NCI-H1092 treated with DMSO at 0.1 percent for 48 hours (cell line): ENCODE results near the gene COLQ.
"Not testable (repeated sequence)": the region's sequence is repeated elsewhere in the genome, so short reads cannot be mapped to it uniquely, and the experiment has no call there.

Experiments used
- DNase-seq: peaks from one replicate; lab custom pipeline; 2025; lab: John Stamatoyannopoulos, UW

COLQ gene

DNA sequence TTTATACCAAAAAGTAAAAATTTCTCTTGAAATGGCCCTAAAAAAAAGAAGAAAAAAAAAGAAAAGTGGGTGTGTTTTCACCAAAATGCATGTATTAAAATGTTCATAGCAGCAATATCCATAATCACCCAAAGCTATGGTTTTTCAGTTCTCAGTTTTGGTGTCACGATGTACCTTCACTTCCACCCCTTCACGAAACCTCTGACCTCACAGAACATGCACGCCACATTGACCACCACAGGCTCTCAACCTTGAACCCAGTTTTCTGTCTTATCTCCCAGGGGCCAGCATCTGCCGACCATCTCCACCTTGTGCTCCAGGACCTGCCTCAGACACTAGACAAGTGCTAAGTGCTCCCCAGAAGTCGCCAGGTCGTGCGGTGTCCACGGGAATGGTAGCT lies 30.4 kb downstream of the COLQ start:
- DNase-seq = no peak

DNA sequence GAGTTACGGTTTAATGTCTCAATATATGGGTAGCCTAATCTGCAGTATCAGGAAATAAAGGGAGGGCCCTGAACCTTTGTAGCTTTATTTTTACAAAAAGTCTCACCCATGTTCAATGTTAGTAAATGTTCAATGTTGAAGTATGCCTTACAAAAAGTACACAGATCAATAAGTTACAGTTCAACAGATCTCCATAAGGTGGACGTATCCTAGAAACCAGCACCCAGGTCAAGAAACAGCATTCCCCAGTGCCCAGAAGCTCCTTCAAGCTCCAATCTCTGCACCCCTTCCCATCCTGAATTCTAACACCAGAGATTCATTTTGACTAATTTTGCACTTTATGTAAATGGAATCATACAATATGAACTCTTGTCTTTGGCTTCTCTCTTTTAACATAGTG lies 31.3 kb downstream of the COLQ start:
- no peak for DNase-seq

DNA sequence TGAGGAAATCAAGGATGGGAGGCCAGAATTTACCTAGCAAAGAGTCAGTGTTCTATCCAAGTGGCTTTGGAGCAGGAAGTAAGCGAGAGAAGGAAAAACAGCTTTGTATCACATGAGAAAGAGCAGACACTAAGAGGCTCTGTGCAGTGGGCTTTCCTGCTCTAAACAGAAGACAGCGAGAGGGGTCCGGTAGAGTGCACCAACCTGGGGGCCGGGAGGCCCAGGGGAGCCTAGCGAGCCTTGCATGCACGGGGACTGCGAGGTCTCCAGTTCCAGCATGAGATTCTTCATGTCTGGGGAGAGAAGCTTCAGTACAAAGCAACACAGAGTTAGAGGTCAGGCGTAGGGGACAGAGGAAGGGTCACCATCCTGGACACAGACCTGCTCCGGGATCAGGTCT lies 33.5 kb downstream of the COLQ start:
- DNase-seq = no peak

DNA sequence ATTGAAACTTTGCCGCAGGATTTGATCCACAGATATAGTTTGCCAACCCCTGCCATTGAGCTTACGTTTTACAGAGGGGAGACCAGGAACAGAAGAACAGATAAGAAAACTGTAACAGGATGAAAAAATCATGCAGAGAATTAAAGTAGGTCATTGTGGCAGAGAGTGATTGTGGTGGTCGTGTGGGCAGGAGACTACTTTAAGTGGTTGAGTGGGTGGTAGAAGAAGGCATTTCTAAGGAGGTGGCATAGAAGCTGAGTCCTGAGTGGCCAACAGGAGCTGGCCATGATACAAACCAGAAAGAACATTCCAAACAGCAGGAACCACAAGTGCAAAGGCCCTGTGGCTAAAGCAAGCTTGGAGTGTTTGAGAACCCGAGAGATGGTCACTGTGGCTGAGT lies 34.5 kb downstream of the COLQ start:
- no peak for DNase-seq

DNA sequence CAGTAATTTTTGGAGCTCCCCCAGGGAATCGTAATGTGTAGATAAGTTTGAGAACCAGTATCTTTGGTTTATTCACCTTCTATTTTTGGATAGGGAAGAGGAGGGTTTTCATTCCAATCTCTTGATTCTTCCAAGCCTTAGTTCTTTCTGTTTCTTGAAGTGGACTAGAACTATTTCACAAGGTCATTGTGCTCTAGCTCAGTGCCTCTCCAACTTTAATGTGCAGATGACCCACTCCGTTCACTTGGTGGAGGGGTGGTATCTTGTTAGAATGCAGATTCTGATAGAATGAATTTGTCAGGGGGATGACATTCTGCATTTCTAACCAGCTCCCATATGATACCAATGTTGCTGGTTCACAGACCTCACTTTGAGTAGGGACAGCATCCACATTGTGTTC lies 35.5 kb downstream of the COLQ start:
- no peak for DNase-seq

DNA sequence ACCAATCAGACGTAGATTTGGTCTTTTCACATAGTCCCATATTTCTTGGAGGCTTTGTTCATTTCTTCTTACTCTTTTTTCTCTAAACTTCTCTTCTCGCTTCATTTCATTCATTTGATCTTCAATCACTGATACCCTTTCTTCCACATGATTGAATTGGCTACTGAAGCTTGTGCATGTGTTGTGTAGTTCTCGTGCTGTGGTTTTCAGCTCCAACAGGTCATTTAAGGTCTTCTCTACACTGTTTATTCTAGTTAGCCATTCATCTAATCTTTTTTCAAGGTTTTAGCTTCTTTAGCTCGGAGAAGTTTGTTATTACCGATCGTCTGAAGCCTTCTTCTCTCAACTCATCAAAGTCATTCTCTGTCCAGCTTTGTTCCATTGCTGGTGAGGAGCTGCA lies 37.0 kb downstream of the COLQ start:
- not testable (repeated sequence) for DNase-seq

DNA sequence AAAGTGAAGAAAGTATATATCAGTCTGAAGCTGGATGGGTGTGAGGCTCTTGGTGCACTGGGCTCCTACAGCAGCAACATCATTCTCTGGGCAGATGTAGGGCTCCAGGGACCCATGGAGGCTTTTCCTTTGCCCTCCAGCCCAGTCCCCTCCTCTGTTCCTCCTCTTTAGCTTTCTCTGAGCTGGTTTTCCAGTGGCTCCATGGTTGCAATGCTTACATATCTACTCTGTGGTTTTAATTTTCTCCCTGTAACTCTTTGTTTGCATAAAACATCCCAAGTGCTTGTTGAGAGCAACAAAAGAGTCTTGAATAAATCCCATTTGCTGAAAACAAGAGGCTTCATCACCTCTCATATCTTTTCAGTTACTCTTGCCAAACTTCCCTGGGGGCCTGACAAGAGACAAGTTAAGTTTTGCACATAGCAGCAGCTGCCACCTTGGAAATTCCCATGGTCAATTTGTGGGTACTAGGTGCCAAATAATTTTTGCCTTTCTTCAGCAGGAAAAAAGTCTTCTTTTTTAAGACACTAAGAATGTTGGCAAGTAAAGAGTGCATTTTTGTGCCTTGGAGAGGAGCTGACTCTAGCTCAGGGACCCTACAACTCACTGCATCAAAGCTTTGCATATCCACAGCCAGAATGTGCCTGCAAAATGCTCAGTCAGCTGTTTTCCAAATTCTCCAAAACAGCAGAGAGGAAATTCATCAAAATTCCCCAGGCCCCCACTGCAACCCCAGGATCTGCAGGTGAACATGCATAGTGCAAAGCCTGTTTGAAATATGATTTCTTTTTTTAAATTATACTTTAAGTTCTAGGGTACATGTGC lies 41.9 kb downstream of the COLQ start:
- DNase-seq = no peak

DNA sequence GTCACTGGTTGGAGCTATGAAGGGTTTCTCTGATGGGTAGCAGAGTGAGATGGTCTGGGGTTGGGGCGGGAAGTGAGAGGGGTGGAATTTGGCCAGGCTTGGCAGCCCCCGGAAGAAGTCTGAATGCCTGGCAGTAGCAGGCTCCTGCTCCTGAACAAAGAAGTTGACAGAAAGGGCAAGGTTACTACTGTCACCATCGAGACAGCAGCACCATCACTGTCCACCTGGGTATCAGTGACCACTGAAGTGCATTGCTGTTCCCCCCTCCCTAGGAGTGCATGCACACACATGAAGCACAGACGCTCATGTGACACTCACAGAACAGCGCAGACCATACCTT lies 42.9 kb downstream of the COLQ start:
- DNase-seq = no peak

DNA sequence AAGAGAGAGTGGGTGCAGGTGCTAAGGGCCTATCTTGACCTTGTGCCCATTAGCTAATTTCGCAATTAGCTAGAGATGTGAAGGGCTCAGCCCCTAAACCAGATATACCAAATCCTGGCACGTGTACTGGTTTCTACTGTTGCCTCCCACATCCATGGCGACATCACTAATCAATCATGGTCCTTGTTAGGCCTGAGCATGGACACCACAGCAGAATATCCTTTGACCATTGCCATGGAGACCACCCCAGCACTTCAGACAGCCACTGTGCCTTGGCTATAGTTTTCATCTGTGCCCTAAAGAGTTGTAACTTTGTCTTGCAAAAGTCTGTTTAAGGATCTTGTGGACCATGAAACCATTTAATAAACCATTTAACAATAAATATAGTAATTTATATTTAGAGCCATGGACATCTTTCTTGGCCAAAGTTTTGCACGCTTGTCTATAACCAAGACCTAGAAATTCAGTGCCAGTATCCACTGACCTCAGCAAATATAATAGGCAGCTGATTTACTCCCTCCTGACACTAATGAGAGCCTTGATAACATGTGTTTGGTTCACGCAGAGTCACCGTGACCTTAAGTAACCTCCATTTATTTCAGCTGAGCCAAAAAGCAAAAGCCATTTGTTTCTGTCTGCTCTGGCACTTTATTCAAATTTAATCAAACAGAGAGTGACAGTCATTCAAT lies 43.4 kb downstream of the COLQ start:
- no peak for DNase-seq

DNA sequence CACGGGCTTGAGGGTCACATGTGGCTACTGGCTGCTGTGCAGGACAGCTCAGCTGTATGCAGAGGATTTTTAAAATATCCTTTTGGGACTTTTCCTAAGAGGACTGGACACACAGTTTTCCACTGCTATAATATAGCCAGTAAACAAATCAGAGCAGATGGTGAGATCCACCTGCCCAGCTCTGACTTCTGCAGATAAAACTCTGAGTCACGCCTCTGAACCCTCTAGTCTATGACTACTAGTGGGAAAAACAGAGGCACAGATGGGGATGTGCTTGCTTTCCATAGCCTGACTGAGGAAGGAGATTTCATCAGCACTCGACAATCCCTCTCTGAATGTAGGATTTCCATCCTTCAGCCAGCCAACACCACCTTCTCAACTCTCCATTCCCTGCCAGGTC lies 45.1 kb downstream of the COLQ start:
- no peak for DNase-seq

DNA sequence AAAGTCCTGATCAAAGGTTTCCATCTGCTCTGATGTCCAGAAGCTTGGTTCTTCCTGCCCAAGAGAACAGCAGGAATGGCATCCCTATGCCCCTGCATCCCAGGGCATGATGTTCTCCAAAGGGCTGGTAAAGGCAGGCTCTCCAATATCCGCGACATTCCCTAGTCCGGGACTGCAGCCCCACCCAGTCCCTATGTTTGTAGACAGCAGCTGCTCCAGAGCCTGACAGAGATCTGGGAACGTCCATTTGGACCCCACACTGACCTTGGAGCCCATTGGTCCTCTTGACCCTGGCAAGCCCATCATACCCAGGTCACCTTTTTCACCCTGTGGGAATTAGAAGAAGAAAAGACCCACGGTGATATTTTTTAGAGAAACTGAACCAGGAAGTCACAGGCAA lies 46.3 kb downstream of the COLQ start:
- DNase-seq = no peak

DNA sequence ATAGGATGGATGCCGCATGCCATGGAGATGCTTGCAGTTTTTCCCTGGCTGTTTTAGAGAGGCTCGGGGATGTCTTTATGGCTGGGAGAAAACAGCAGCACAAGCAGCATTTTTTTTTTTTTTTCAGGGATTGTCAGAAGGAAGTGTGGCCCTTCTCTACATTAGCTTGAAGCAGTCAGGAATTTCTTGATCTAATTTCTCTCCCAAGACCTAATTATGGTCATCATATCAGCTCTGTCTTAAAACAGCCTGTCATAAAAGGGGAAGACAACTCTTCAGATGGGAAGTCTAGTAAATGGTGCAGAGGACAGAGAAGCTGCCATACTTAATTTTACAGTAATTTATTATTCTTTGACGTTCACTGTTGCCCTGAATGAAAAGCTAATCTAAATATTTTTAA lies 49.6 kb downstream of the COLQ start:
- no peak for DNase-seq

DNA sequence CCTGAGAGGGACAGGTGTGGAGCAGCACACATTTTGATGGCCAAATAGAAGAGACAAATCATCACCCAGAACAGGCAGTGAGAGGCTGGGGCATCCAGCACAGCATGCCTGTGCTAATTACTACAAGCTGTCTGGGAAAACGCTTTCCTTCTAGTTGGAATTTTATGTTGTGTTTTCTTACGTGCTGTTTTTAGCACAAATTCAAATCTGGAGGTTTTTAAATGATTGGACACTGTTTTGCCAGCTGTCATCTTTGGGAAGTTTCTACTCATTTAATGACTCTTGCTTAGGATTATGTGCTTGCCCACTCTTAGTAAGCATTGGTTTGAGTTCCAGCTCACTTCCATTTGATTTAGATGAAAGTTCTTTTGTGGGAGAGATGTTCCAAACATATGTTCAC lies 50.7 kb downstream of the COLQ start:
- no peak for DNase-seq

DNA sequence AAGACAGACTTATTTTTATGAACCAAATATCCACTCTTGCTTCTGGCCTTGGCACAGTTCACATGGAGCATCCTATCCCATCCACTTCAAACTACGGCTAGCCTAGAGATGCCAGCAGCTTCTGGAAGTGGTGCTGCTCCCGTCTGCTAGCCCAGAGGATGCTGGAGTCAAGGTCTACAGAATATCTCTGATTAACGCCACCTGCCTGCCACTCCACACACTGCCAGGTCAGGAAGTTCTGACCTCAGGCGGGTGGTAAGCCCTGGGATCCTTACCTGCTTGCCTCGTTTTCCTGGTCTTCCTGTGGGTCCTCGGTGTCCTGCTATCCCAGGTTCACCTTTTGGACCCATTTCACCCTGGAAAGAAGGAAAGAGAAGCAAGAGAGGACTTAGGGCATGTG lies 51.2 kb downstream of the COLQ start:
- DNase-seq = no peak

DNA sequence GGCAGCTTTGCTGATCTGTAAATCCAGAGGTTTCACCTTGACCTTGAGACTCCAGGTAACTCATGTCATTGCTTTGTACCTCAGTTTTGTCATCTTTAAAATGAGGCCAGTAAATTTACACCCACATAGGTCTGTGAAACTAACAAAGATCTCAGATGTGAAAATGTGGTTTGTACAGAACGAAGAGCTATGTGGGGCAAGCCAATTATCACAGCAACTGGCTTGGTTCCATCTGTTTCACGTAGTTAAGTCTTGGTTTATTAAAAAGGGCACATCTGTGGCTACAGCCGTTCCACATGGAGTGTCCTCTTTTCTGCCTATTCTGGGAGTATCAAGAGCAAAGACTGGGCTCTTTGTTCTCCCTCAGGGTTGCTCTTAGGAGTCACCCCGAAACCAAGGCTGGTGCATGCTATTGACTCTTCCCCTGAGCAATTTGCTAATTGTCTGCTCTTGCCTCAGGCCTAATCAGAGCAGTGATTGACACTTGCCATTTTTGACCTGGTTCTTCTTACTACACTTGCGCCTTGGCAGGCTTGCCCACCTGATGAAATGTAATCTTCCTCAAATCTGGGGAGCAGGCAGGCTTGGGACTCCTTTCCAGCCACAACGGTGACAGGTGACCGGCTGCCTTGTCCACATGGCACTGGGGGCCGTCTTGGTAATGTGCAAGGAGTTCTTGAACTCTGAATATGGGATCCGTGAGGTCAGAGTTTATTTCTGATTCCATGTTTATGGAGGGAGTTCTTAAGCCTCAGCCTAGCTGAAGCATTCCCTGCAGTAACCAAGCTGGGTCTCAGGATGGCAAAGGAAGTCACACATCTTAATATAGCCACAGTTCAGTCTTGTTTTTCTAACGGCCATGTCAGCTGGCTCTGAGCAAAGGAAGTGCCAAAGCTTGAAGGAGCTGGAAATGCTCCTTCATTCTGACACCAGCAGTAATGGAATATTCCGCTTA lies 54.0 kb downstream of the COLQ start:
- no peak for DNase-seq

DNA sequence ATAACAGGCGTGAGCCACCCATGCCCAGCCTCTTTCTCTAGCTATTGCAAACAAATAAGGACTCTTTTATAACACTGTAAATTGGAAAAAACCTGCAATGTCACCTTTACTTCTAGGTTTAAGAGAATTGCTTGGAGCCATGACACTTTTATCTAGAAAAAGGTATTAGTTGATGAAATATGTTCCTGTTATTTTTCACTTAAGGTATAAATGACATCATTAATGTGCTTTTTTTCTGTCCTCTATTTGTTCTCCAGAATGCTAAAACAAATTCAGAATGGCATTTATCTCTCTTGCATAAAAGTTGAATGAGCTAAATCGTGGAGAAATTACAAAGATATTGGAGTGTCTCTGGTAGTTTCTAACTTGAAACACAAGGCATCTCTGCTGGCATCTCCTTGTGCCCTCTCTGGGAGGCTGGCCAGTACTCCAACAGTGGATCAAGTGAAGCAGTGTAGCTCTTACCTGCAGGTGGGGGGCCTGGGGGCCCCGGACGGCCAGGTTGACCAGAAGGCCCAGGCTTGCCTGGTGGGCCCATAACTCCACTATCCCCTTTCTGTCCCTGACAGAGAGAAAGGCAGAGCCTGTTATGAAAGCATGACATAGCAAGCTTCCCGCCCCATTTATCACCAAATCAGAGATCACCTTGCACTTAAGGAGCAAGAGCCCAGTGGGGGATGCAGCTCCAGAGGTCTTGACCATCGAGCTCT lies 55.5 kb downstream of the COLQ start:
- no peak for DNase-seq

DNA sequence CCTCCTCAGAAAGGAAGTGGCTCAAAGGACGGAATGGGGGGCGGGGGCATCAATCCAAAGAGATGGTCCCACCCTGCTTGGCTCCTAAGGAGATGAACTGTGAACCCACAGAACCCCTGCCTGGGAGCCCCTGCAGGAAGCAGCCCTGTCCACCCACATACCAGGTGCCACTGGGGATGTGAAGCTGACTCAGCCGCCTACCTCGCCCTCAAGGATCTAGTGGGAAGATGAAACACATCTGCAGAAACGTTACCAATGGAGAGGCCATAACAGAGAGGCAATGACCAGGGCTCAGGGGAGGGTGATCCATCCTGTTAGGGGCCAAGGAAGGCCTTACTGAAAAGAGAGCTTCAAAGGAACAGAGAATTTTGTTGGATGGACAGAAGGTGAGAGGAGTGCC lies 59.1 kb downstream of the COLQ start:
- no peak for DNase-seq

DNA sequence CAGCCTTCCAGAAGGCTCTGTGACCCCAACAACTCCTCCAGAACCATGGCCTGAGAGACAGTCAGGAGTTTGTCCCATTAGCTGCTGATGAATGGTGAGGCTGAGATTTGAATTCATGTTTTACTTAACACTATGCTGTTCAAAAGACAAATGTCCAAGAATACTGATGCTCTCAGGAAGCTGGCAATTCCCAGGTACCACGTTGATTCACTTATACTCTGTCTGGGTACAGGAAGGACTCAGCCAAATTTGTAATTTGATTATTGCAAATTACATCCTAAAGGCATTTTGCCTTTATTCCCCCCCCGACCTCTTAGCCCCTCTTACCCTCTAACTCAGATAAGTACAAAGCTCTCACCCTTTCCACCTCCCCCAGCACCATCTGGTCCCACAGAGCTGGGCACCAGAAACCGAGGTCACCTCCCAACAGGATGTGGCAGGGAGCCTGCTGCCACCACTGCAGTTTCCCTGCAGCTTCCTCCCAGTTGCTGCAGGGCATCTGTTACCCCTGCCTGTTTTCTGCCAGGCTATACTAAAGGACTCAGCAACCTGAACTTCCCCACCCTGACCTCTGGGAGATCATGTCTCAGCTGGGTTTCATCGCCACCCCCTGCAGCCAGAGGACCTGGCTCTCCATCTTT lies 60.5 kb downstream of the COLQ start:
- no peak for DNase-seq

DNA sequence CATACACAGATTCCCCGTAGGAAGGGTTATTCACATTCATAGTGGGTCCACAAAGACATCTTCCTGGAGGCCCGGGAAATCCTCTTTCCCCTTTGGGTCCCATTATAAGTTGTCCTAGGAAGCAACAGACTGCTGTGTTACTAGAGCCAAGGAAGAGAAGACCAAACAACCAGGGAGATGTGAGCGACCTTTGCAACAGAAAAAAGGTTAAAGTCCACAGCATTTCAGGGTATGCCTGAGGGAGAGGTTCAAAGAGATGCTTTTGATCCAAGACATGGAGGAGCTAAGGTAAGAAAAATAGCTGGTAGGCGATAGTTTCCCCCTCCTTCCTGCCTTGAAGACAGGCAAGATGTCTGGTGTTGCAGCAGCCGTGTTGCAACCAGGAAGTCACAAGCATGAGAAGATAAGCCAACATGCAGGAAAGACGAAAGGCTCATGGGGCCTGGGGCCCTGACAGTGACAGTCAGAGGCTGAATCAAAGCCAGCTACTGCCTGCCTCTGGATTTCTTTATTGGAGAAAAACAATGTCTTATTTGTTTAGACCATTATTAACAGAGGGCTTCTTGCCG lies 63.2 kb downstream of the COLQ start:
- no peak for DNase-seq

DNA sequence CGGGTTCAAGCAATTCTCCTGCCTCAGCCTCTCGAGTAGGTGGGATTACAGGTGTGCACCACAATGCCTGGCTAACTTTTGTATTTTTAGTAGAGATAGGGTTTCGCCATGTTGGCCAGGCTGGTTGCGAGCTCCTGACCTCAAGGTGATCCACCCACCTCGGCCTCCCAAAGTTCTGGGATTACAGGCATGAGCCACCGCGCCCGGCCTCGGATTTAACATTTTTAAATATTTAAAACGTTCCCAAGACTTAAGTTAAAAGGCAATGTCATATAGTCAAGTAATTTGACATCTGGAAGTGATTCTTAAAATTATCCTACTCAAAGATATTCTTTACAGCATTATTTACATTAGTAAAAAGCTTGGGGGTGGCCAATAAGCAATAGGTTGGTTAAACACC lies 64.6 kb downstream of the COLQ start:
- DNase-seq = not testable (repeated sequence)

DNA sequence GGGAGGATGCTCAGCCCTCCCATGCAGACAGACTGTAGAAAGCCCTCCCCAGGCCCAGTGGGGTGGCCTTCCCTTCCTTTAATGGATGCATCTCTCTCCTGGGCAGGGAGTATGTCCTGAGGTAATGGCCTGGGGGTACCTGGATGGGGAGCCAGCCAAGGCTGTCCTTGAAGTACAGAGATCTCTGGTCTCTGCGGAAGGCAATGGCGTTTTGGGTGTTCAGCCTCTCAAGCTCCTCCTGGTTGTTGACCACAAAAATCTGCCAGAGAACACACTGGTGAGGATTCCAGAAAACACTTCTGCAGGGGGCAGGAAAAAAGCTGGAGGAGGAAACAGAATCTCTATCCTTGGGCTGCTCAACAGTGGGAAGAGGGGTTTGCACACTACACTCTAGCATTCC lies 65.2 kb downstream of the COLQ start:
- no peak for DNase-seq
